Hippocampal formation (tissue), 2 donors: Measurements from ENCODE around the gene IGDCC3.

Source experiments
- DNase-seq, 2 donors: peaks; one replicate each; lab custom pipeline; 2025; lab: John Stamatoyannopoulos, UW

Gene IGDCC3

GRCh38 chr15:65328506-65329287, 49.1 kb downstream of the IGDCC3 start:
- no peak for DNase-seq

- DNase-seq, result no peak
Observed at GRCh38 chr15:65327651-65328393, 50.0 kb downstream of the IGDCC3 start.

DNA sequence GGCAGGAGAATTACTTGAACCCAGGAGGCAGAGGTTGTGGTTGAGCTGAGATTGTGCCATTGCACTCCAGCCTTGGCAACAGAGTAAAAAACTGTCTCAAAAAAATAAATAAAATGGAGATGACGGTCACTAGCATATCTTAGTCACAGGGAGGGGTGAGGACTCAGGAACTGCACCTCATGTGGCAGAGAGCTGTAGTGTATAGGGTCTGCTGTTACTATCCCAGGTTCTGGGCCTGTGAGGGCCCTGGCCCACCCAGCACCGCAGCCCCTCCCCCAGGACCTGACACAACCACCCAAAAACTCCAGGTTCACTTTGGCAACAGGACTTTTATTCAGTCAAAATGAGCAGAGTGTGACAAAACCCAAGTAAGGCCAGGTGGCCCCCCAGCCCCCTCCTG, 51.0 kb downstream of the IGDCC3 start:
- no peak for DNase-seq

DNA sequence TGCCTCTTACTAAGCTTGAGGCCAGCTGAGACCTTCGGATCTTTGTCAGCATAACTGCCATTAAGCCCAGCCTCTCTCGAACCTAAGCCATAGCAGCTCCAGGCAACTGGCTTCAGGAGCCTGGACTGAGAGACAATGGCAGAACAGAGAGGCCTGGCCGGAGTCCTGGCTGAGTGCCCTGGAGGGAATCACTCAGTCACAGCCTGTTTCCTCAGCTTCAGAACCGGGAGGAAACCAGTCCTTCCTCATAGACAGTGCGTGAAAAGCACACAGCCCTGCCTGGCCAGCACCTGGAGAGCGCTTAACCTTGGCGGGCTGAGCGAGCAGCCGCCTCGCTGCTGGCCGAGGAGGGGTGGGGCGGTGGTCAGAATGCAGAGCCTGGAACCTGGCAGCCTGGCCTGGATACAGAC, 51.7 kb downstream of the IGDCC3 start:
- DNase-seq, result peak in 1 of 2 donors; percentile 46

GRCh38 chr15:65323071-65323511, 54.7 kb downstream of the IGDCC3 start:
- peak; percentile 14 to 26 for DNase-seq

- DNase-seq, result peak; percentile 77 to 79
Observed at GRCh38 chr15:65318870-65319356, 58.9 kb downstream of the IGDCC3 start.

DNA sequence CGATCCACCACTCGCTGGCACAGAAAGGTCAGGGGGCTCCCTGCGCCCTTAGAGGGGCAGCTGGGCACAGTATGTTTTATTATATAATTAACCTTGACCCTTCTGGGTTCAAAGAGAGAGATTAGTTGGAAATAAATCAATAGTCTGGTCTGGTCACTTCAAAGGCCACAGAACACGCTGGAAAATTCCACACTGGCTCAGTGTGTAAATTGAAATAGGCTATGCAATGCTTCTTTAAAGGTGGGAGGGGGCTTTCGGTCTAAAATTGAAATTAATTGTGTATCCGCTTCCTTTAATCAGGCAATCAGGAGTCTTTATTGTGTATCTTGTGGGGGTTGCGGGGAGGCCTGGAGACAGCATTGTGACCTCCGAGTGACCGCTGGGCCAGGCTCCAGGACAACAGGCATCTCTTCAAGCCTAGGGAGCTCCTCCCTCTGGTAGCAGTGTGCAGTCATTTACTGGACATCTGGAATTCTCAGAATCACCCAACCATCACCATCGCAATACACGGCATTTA, 65.3 kb downstream of the IGDCC3 start:
- DNase-seq, result peak; percentile 55 to 60

DNA sequence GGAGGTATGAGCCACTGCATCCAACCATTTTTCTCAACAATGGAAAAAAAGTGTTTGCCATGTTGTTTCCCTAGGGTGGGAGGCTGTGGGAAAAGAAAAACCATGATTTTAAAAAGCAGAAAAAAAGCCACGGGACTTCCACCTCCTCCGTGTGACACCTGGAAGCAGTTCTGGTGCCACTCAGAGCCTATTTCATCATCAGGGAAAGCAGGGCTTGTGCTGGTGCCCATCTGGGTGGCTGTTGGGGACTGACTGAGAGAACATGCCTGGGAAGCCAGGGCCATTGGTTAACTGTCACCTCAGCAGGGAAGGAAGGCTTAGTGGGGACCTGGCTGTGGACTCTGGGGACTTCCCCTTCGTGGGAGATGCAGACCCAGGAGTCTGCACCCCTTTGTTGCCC, 66.0 kb downstream of the IGDCC3 start:
- DNase-seq, result no peak

- no peak for DNase-seq
Observed at GRCh38 chr15:65310431-65311137, 67.2 kb downstream of the IGDCC3 start.

GRCh38 chr15:65309882-65310418, 67.9 kb downstream of the IGDCC3 start:
- no peak for DNase-seq

DNA sequence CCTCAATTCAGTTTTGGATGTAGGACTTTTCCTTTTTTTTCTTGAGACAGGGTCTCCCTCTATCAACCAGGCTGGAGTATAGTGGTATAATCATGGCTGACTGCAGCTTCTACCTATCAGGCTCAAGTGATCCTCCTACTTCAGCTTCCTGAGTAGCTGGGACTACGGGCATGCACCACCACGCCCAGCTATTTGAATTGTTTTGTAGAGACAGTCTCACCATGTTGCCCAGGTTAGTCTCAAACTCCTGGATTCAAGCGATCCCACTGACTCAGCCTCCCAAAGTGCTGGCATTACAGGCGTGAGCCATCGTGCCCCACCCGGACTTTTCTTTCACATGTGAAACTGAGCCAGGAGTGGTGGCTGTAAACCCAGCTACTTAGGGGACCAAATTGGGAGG, 69.8 kb downstream of the IGDCC3 start:
- no peak for DNase-seq

DNA sequence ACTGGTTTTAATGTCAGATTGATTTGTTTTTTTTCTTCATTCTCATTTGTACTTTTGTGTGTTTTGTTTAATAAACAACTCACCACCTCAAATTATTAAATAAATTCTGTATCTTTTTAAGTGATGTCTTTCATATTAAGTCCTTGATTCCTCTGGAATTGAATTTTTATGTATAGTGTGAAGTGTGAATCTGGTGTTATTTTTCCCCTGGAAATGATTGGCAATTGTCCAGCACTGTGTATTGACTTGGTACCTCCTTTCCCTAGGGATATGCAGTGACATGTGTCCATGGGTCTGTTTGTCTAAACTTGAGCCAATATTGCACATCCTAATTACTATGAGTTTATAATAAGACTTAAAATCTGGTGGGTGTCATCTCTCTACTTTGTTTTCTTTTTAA, 71.3 kb downstream of the IGDCC3 start:
- no peak for DNase-seq

- DNase-seq, result no peak
Observed at GRCh38 chr15:65305776-65306175, 72.0 kb downstream of the IGDCC3 start.

GRCh38 chr15:65305150-65305758, 72.5 kb downstream of the IGDCC3 start:
- no peak for DNase-seq

DNA sequence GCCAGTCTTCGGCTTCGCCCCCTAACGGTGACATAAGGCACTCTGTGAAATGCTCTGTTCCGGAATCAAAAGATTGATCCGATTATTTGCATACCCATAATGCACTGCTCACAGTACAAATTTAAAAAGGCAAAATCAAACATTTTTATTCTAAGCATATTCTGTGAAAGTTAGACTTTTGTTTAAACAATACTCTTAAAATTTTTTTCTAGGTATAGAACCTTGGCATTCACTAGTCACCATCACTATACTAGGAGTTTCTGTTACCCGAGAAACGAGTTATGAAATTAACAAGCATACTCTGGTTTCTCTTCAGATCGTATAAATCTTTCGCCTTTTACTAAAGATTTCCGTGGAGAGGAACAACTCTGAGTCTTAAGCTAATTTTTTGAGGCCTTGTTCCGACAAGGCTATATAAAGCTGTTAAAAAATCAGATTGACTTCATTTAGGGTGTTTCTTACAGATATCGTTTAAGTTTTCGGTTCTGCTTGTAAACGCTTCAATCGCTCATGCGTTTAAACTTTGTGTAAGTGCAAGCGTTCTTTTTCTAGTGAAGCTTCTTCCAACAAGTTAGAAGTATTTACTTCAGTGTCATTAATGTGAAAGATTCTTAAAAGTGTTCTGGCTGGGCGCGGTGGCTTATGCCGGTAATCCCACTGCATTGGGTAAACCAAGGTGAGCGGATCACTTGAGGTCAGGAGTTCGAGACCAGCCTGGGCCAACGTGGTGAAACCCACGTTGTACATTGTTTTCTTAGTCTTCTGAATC, 73.2 kb downstream of the IGDCC3 start, which contains the start of gene RNU5B-1:
TSS of gene RNU5B-1 (plus strand) at position 297 of the 769 bp plus-strand sequence.
- peak; percentile 17 to 96 for DNase-seq

DNA sequence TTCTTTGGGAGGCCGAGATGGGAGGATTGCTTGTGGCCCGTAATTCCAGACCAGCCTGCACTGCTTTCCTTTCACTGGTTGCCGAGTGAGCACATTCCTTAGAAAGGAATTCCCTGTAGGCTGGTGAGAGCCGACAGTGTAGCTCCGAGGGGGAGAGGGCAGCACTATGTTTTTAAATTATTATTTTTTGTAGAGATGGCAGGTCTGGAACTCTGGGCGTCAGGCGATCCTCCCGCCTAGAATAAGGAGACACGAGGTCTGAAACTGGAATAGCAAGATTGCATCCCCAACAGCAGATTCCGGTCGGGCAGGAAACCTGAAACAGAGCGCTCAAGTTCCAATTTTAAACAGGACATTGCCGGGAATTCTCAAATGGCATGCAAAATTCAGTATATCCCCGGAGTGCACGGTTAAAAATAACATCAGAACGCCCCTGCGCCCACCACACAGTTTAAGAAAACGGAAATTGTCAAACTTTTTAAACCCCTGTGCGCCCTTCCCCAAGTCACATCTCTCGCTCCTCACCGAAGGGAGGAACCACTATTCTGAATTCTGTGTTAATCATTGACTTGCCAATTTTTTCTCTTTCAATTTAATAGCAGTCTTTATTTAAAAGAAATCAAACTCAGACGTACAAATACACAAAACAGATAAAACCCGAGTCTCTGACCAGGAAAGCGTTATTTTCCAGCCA, 74.0 kb downstream of the IGDCC3 start:
- peak; percentile 49 to 69 for DNase-seq

DNA sequence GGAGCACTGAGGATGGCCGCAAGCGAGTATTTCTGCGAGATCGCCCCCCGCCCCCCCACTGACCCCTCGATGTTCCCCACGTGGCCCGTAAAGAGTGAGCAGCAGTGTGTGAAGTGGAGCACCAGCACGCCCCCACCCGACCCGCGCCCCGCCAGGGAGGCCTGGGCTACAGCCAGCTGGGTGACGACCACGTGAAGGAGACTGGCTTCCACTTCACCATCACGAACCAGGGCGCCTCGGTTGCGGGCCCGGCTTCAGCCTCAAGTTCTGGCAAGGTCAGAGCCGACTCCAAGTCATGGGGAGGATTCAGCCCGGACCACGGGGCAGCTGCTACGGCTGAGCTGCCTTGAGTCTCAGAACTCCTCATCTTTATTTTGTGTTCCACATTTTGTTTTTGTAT, 75.7 kb downstream of the IGDCC3 start:
- no peak for DNase-seq

DNA sequence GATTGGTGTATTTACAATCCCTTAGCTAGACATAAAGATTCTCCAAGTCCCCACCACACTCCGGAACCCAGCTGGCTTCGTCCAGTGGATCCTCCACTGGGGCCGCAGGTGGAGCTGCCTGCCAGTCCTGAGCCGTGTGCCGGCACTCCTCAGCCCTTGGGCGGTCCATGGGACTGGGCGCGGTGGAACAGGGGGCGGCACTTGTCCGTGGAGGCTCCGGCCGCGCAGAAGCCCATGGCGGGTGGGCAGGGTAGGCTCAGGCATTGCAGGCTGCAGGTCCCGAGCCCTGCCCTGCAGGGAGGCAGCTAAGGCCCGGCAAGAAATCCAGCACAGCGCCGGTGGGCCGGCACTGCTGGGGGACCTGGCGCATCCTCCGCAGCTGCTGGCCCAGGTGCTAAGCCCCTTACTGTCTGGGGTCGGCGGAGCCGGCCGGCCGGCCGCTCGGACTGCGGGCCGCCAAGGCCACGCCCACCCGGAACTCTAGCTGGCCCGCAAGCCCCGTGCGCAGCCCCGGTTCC, 76.8 kb downstream of the IGDCC3 start:
- no peak for DNase-seq

GRCh38 chr15:65298731-65299130, 79.1 kb downstream of the IGDCC3 start:
- DNase-seq, result no peak
